Measurements from ENCODE around the gene IFI27.

IFI27 gene

DNA sequence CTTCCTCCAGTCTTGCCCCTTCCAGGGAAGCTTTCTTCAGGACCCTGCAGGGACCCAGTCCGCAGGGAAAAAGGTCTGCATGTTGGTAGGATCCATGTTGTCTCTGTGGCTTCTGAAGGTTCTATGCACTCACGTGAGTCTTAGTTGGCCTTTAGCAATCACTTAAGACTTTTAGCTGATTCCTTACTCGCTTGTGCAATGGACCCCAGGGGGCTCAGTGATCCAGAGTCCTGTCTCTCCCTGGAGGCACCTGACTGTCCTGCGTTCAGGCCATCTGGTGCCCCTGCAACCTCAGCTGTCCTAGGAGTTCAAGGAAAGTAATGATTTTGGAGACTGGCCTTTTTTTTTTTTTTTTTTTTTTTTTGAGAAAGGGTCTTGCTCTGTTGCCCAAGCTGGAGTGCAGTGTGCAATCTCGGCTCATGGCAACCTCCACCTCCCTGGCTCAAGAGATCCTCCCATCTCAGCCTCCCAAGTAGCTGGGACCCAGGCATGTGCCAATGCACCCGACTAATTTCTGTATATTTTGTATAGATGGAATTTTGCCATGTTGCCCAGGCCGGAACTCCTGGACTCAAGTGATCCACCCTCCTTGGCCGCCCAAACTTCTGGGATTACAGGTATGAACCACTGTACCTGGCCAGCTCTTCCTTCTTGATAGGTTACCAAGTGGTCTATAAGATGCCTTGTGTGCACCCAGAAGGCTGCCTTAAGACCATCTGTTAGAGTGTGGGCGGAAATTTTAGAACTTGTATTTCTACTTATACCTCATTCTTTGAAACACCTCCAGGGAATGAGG lies 14.2 kb downstream of the IFI27 start:
- DNase-seq (ENCODE audit: low spot score): no peak

DNA sequence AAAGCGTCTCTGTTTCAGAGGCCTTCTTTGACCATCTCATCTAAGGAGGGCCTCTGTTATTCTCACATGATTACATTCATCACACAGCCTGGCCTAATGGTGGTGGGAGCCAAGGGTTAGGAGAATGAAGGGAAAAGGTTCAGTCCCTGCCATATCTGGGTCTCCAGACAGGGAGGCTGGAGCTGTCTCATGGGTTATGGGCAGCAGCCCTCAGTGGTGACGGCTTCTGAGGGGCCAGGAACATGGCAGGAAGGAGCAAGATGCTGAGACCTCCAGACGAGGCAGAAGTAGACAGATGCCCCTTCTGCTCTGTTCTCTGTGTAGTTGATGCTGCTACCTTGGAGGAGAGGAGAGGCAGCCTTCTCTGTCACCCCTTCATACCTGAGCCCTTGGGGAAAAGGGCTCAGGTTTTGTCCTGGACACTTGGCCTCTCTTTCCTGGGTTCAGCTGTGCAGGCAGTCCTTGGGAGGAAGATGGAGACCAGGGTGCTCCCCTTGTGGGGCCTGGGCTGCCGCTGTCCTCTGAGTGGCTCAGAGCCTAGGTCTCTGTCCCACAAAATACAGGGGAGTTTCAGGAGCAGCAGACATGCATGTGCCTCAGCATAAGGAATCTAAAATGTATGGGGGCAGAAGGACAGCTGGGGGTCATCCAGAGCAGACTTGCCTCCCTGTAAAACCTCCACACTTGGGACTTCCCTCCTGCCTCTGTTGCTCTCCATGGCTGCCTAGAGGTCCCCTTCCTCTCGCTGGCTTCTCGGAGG lies 15.3 kb downstream of the IFI27 start:
- no peak for DNase-seq (ENCODE audit: low spot score)

DNA sequence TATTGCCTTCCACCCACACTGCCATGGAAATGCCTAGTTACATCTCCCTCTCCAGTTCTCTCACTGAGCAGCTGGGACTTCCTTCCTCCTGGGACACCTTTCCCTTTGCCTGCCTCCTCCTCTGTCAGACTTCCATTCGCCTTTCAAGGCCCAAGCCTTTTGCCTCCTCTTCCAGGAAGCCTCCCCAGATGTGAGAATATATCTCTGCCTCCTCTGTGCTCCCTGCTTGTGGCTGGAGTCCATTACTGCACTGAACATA lies 15.8 kb downstream of the IFI27 start:
- DNase-seq (ENCODE audit: low spot score): no peak

DNA sequence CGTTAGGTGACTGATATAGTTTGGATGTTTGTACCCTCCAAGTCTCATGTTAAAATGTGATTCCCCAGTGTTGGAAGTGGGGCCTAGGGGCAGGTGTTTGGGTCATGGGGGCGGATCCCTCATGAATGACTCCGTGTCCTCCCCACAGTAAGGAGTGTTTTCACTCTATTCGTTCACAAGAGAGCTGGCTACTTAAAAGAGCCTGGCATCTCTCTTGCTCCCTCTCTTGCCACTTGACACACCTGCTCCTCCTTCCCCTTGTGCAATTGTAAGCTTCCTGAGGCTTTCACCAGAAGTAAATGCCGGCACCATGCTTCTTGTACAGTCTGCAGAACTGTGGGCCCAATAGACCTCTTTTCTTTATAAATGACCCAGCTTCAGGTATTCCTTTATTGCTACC lies 16.3 kb downstream of the IFI27 start:
- no peak for DNase-seq (ENCODE audit: low spot score)

DNA sequence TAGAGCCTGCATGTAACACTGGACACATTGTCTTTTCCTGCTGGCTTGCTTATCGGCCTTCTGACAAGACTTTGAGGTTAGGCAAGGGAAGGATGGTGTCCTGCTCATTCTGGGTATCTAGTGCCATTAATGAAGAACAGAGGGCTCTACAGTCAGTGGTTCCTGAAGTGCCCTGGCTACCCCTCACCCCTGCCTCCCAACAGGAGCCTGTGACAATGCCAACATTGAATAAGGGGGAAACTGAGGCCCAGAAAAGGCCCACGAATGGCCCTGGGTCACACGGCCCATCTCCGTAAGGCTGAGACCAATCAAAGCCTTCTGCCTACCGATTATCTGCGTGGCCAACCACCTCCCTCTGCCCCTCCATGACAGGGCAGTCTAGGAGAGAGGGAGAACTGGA lies 16.8 kb downstream of the IFI27 start:
- no peak for DNase-seq (ENCODE audit: low spot score)

DNA sequence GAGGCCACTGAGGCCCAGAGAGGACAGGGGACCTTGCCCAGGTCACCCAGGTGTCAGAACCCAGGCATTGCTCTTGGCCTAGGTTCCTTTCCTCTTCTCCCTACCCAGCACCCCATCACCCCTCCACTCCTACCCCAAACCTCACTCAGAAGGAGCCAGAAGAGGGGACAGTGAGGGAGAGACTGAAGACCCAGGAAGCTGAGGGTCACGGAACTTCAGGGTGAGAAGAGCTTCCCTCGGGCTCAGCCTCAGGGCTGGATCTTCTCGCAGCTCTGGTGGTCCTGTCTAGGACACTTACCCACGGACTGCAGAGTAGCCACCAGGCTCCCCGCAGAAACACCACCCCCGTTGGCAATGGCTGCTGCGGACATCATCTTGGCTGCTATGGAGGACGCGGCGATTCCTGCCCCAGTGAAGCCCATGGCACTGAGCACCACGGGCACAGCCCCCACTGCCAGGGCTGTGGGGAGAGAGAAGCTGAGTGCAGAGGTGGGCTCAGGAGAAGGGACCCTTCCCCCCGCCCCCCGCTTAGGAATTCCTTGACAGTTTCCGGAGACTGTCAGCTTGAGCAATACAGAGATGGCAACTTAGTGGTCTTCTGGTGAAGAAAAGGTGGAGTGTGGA lies 17.8 kb downstream of the IFI27 start:
- no peak for DNase-seq (ENCODE audit: low spot score)

DNA sequence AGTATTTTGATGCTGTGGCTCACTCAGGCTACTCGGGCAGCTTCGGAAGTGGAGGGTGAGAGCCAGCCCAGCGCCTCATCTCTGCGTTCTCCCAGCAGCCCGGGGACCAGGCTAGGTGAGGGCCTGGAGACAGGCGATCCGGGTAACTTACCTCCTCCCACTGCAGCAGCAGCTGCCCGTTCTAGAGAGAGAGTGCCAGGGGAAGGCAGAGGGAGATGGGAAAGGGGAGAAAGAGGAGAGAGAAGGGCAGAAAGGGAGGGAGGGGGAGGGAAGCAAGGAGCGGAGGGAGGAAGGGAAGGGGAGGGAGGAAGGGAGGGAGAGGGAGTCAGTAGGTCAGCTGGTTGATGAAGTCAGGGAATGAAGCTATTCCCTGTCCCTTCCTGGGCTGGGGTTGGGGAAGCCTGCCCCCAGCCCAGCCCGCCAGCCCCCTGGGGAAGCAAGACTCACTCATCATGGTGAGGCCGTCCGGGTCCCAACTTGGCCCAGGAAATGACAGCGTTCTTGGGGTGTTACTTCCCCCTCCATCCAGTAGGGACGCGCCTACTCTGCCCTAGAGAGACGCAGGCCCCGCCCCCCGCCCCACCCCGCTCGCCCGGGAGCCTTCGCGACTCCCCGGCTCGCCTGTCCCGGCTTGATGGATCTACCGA lies 18.7 kb downstream of the IFI27 start, which contains the start of gene IFI27L2:
Gene IFI27L2, minus strand, starts transcription at position 494 of the 647 bp plus-strand sequence. Its CDS starts 40 bp downstream, at position 454.
- peak; percentile 80 for DNase-seq (ENCODE audit: low spot score)

DNA sequence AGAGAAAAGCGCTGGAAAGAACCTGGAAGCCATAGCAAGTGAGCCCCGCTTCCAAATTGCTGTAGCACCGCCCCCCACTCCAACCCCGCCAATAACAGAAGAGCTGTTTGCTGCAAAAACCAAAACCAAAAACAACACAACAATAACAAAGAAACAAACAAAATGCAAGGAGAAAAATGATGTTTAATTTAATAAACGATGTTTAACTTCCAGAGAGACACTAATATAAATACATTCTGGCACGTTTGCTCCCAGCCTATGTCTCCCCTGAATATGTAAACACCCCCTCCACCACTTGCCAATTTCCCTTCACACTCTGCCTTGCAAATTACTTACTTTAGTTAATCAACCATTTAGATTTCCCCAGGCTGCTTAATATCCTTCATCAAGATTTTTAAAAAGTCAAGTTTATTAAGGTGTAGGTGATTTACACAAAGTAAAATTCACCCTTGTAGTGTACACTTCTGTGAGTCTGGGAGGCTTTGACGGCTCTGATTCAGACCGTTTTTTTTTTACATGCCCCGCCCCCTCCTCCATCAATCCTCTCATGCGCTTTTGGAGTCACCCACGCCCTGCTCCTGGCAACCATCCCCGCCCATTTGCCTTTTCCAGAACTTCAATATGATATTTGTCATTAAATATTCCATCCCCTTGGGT lies 19.4 kb downstream of the IFI27 start:
- DNase-seq (ENCODE audit: low spot score): peak; percentile 74

DNA sequence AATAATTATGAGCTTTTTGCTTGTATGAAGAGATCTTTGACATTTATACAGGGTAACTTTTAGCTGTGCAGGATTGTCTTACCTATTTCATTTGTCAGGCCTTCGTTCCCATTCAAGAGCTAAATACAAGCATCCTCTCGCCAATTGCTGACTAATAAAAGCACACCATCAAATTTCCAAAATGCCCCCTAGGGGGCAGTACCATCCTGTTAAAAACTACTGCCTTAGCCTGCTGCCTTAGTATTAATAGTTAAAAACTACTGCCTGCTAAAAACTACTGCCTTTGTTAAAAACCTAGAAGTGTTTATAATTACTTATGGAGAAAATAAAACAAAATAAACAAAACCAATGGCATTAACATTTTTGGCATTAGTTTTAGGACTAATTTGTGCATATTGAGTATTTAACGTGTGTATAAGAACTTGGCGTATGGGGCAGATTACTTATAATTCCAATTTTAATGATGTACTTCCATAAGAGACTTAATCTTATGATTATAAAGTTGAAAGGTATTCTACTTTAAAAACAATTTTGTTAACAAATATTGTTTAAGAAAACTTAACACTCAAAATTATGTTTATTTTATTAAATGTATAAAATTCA lies 21.9 kb downstream of the IFI27 start:
- peak; percentile 90 for DNase-seq (ENCODE audit: low spot score)

DNA sequence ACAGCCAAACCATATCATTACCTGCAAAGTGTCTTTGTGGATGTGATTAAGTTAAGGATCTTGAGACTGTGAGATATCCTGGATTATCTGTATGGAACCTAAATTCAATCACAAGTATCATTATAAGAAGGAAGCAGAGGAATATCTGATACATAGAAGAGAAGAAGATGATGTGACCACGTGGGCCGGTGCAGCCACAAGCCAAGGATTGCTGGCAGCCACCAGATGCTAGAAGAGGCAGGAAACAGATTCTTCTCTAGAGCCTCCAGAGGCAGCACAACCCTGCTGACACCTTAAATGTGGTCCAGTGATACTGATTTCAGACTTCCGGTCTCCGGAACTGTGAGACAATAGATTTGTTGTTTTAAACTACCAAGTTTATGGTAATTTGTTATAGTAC lies 24.9 kb downstream of the IFI27 start:
- DNase-seq (ENCODE audit: low spot score): no peak

DNA sequence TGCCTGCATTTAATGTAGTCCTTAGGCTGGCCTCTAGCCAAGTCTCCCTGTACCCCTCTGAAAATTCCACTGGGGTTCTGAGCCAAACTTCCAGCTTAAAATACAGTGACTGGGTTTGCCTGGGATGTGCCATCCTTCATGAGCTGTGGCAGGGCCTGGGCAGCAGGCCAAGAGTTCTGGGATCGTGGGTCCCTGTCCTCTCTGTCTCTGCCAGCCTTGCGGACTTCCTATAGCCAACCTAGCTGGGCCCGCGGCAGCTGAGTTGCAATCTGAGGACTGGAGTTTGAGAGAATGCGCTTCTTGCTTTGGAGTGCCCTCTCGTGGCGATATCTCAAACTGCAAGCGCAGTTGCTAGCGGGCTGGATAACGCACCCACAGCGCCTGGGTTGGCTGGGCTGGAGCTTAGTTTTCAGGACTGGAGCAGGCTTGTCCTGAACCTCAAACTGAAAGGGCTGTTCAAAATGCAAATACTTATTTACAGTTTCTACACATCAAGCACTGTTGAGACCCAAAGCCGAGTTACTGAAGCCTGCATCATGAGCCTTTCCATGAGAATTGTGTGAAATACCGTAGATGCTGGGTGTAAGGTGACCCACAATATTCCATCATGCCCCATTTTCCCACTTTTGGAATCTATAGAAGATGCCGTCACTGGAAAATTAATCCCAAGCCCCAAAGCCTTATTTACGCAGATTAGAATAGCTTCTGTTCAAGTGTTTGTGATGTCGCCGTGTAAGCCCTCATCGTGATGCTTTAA lies 26.2 kb downstream of the IFI27 start:
- peak; percentile 87 for DNase-seq (ENCODE audit: low spot score)

DNA sequence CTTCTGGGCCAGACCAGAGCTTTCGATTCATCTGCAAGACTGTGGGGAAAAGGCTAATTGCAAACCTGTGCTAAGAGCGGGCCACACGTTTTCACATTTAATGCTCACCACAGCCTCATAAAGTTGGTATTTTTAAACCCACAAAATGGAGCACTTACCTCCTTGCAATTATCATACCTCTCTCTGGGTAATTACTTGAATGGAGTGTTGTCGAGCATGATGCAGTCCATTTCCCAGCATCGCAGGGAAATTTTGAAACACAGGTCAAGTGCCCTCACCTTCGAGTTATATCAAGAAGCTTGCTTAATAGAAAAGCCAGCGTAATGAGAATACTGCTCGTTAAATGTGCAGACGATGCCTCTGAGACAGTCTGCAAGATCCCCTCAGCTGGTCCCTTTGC lies 27.7 kb downstream of the IFI27 start:
- DNase-seq (ENCODE audit: low spot score): no peak

DNA sequence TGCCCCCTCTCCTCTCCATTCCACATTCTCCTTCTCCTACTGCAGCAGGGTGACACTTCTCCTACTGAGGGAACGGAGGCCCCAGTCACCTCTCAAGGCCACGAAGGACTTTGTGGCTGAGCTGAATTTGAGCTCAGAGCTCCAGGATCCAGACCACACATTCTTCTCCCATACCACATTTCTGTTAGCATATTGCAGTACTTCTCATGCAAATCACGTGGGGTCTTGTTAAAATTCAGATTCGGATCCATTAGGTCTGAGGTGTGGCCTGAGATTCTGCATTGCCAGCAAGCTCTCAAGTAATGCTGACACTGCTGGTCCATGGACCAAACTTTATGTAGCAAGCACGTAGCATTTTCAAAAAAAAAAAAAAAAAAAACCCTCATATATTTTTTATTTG lies 28.5 kb downstream of the IFI27 start:
- DNase-seq (ENCODE audit: low spot score): no peak

DNA sequence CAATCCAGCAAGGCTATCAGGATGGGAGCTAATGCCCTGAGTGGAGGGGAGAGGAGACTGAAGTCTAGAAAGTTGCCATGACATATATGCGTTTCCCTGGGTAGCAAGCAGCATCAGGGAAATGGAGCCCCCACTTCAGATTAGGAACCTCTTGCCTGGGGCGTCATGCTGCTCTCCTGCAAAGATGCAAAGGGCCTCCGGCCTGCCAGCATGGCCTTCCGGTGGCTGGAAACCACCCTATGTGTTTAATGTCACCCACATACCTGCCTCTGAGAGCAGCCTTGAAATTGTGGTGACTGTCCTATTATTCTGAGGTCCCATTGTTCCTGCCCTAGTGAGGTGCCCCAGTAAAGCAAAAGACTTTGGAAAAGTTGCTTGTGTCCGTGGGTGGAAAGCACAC lies 28.9 kb downstream of the IFI27 start:
- no peak for DNase-seq (ENCODE audit: low spot score)

DNA sequence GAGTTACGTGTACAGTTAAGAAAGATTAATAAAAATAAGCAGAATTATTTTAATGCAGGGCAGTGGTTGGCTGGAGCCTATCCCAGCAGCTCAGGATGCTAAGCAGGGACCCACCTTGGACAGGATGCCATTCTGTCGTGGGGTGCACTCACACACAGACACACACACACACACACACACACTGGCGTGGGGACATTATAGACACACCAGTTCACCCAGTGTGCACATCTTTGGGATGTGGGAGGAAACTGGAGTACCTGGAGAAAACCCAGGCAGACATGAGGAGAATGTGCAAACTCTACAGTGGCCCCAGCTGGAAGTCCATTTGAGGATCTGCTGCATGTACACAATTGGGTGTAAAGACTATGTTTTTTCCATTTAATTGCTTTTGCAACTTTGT lies 31.7 kb downstream of the IFI27 start:
- no peak for DNase-seq (ENCODE audit: low spot score)

DNA sequence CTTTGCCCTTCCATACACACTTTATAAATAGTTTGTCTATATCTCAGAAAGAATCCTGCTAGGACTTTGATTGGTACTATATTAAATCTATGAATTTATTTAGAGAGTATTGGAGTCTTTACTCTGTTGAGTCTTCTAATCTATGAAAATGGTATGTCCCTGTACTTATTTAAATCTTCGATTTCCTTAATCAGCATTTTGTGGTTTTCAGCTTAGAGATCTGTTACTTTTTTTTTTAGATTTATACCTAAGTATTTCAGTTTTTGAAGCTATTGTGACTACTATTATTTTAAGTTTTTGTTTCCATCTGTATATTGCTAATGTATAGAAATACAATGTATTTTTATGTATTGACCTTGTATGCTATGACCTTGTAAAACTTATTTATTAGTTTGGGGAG lies 32.3 kb downstream of the IFI27 start:
- DNase-seq (ENCODE audit: low spot score): no peak

DNA sequence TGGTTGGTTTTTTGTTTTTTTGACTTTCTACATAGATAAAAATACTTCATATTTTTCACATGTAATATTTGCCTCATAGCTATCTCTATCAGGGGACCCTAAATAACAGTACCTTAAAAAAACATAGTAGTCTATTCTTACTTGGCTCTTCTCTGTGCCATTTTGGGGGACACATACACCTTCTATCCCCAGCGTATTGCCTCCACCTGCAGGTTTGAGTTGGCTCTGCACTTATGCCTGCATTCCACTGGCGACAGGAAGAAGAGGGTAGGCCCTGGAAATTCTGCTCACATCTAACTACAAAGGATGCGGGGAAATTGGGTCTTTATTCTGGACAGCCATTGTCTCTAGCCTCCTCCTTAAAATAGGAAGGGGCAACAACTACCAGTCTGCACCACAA lies 32.7 kb downstream of the IFI27 start:
- peak; percentile 53 for DNase-seq (ENCODE audit: low spot score)

DNA sequence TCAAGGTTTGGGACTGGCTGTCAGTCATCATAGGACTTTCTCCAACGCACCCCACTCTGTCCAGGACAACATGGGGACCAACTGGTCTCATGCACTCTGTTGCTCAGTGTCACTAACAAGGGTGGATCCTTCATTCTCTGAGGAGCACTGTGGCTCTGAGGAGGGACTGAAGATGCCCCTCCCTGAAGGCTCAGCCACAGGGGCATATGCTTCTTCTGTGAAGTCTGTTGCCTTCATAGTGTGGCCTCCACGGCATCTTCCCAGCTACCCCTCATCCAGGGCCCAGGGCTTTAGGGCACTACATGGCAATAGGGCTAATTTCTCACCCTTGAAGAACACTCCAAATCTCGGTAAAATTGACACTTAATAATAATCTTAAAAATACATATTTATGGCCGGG lies 33.2 kb downstream of the IFI27 start:
- no peak for DNase-seq (ENCODE audit: low spot score)

DNA sequence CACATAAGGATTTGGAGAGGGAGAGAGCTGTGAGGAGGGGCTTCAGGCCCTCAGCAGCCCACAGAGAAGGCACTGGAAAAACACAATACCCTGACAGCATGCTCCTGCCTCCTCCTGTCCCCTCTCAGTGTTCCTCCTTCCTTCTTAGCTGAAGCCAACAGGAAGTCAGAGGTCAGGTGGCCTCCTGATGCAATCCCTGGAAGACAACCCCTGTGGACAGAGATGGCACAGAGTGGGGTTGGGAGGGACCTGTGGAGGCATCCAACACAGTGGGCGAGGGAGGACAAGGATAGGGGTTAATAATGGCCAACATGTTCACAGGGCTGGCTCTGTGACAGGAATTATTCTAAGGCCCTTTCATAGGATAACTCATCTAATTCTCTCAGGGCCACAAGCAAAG lies 34.2 kb downstream of the IFI27 start:
- DNase-seq (ENCODE audit: low spot score): no peak

DNA sequence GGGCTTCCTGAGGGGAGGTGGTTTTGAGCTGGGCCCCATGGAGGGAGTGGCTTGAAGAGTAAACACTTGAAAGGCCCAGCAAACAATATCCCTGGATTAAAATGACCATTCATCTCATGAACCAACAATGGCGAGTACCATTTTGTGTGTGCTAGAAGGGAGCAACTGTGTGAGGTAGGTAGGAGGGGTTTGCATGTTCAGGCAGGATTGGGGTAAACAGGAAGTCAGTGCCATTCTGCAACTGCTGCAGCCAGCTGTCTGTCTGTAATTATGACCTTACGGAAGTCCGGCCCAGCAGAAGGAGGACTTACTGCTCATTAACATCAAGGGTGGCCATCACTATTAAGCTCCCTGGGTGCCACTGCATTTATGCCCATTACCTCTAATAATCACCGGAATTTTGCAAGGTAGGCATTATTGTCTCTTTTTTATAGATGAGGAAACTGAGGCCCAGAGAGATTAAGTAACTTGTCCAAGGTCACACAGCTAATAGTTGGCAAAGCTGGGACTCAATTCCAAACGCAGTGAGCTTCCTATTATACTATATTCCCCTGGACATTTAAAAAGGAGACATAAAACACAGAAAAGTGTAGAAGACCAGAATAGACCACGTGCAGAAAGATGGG lies 35.5 kb downstream of the IFI27 start:
- peak; percentile 38 for DNase-seq (ENCODE audit: low spot score)

DNA sequence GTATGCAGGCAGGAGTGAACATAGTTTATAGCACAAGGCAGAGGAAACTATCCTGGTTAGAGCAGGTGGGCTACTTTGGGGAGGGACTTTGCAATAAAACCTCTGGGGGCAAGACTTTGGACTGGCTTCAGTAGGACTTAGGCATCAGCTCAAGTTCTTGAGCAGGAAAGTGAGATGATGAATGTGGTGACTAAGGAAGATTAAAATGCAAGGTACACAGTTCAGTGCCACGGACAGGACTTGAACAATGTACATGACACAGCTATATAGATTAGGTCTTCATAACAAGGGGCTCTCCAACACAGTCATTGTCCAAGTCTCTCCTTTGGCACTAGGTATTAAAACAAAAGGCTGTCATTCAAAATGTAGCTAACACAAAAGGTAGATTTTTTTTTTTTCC lies 42.1 kb downstream of the IFI27 start:
- no peak for DNase-seq (ENCODE audit: low spot score)
